IPS-NIHi11 (cell line): ENCODE measurements around the gene HIKESHI.
"Not testable (repeated sequence)": the region's sequence is repeated elsewhere in the genome, so short reads cannot be mapped to it uniquely, and the experiment has no call there.

Experiments
- DNase-seq: peaks from one replicate; pipeline ENCODE4 v3.0.0; 2012; ENCODE audit warnings: mixed read lengths, low spot score

HIKESHI gene

GRCh38 chr11:86292912-86293616, 9.0 kb upstream of the HIKESHI start:
- DNase-seq = no peak

- DNase-seq = no peak
These were observed 8.0 kb upstream of the HIKESHI start for GRCh38 chr11:86294026-86294425.

DNA sequence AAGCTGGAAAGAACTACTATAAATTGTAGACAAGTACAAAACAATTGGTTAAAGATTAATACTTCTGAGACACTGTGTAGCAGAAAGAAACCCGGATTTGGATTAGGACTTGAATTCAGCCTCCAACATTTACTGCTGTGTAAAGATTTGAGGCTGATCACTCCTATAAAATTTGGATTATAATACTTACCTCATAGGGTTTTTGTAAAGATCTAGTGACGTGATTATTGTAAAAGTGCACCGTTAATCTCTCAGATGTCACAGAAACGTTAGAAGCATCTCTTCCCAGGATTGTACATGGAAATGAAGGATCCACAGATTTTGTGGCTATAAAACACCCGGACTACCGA, 323 bp upstream of the HIKESHI start:
- no peak for DNase-seq

GRCh38 chr11:86303257-86303656, 1.2 kb downstream of the HIKESHI start:
- DNase-seq = no peak

GRCh38 chr11:86308710-86309109, 6.7 kb downstream of the HIKESHI start:
- DNase-seq = not testable (repeated sequence)

GRCh38 chr11:86313793-86314192, 11.8 kb downstream of the HIKESHI start:
- DNase-seq = no peak

DNA sequence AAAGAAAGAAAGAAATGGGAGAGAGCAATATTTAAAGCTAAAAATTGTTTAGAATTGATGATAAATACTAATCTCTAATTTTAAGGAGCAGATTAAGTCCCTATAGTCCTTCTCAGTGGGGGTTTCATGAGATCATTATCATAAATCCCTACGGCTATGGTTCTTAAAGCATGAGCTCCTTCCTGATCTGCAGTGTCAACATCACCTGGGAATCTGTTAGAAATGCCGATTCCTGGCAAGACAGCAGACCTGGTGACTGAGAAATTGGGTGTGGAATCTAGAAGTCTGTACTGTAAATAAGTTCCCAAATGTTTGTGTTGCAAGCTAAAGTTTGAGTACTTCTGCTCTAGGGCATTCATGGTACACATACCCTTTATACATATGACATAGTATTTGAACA, 12.6 kb downstream of the HIKESHI start:
- DNase-seq = no peak

DNA sequence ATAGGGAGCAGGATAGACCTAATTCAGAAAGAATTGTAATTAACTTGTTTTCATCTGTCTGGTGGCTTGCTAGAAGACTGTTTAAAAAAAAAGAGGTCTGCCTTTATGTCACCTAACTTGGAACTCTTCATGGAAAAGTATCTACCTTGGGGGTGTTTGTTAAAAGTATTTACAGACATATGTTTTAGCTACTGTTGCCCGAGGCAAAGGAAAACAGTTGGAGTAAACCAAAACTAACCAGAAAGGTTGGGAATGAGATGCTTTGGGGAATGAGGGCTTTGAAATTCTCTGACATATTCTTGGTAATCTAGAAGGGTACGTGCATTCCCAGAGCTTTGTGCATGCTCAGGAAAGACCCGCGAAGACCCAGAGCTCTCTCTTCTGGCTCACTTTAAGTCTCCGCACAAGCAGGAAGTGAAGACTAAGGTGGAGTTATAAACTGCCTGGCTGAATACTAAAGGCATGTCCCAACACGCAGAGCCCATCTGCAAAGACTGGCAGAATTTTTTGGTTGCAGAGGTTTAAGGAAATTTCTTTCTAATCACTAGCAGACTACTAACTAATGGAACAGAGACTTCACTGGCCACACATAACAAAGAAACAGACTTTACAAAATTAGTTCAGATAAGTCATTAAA, 33.2 kb downstream of the HIKESHI start:
- DNase-seq = no peak

DNA sequence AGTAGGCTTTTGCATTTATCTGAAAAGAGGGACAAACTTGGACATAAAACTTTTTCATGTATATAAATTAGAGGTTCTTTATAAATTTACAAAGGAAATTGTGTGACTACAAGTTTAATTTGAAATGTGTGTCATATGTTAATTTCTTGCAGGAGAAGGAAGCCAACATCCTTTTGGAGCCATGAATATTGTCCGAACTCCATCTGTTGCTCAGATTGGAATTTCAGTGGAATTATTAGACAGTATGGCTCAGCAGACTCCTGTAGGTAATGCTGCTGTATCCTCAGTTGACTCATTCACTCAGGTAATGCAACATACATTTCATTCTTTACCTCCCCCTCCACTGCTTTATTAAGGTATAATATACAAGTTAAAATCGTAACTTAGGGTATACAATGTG, 35.2 kb downstream of the HIKESHI start:
- DNase-seq = no peak

GRCh38 chr11:86341382-86341781, 39.3 kb downstream of the HIKESHI start:
- DNase-seq = no peak

- no peak for DNase-seq
These were observed 44.5 kb downstream of the HIKESHI start for GRCh38 chr11:86346513-86346912.

DNA sequence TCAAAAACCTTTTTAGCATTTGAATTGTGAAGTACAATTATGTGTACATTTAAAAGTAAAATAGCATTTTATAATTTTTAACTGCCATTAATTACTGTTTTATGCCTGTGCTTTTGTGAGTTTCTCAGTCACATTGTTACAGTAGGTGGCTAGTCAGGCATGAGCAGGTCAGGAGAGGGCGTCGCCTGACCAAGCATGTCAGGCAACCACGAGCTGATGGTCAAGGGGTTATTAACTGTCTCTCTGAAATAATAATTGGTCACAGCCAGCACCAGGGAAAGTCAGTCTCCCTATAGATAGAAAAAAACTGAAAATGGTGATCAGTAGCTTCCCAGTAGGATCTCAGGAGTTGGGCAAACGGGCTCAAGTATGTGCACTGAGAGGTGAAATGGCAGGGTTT, 53.2 kb downstream of the HIKESHI start:
- no peak for DNase-seq

GRCh38 chr11:86357412-86357811, 55.4 kb downstream of the HIKESHI start:
- peak; percentile 33 for DNase-seq

GRCh38 chr11:86358720-86359119, 56.7 kb downstream of the HIKESHI start:
- DNase-seq = no peak

DNA sequence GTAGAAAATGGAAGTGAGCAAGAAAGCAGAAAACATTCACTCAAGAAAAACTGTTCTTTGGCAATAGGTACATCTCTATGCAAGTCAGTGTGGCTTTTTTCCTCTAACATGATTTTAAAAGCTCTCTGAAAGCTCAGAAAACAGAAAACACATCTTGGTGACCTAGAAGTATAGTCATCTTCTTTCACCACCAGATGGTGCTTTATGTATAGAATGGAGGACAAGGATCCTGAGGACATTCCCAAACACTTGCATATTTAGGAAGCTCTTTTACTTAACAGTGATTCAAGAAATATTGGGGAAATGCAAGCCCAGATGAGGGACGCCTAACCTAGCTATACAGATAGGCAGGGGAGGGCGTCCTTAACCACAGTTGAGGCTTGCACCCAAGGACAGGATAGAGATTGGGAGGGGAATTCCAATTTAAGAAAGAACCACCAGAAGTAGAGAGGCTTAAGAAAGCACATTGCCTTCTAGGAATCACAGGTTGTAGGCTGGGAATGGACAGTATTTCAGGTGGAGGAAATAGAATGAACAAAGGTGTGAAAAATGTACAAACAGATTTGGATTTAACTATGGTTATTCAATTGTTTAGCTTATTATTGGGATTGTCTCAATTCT, 58.8 kb downstream of the HIKESHI start:
- peak; percentile 26 for DNase-seq

GRCh38 chr11:86363424-86363823, 61.4 kb downstream of the HIKESHI start:
- DNase-seq = no peak

DNA sequence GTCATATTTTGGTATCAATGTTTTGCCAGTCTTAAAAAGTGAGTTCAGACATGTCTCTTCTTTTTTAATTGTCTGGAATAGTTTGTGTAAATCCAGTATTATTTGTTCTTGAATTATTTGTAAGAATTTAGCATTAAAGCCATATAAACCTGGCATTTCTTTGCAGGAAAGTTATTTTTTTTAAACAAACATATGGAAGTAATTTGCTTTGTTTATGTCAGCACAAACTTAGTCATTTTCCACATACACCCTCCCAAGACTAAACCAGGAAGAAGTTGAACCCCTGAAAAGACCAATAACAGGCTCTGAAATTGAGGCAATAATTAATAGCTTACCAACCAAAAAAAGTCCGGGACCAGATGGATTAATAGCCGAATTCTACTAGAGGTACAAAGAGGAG, 63.5 kb downstream of the HIKESHI start:
- no peak for DNase-seq

DNA sequence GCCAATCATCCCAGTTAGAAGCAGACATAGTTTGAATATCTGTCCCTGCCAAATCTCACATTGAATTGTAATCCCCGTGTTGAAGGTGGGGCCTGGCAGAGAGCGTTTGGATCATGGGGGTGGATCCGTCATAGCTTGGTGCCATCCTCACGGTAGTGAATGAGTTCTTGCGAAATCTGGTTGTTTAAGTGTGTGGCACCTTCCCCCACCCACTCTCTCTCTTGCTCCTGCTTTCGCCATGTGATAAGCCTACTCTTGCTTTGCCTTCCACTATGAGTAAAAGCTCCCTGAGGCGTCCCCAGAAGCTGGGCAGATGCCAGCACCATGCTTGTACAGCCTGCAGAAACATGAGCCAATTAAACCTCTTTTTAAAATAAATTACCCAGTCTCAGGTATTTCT, 67.6 kb downstream of the HIKESHI start:
- DNase-seq = no peak

DNA sequence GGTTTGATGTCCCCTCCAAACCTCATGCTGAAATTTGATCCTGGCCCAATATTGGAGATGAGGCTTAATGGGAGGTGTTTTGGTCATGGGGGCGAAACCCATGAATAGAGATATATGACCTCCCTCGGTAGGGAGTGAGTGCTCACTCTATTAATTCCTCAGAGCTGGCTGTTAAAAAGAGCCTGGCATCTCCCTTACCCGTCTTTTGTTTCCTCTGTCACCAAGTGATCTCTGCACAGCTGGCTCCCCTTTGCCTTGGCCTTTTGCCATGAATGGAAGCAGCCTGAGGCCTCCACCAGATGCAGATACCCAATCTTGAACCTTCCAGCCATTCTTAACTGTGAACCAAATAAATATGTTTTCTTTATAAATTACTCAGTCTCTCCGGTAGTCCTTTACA, 68.1 kb downstream of the HIKESHI start:
- no peak for DNase-seq

- DNase-seq = no peak
These were observed 69.0 kb downstream of the HIKESHI start for GRCh38 chr11:86370922-86371594.

- DNase-seq = no peak
These were observed 70.0 kb downstream of the HIKESHI start for GRCh38 chr11:86372041-86372440.

DNA sequence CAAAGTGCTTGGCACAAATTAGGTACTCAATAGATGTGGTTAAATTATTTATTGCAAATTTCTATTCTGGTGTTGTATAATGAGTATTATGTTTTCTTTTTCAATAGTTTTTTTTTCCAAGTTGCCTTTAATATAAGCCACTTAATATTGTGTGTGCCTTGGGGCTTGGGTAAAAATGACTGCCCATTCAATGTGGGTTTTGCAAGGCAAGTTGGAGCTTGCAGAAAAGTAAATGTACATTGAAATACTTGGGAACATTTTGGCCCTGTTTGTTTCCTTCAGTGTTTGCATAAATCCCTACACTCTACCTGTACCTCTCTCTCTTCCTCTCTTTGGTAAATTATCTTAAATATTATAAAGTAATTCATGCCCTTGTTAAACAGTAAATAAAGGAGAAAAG, 70.5 kb downstream of the HIKESHI start:
- DNase-seq = no peak

DNA sequence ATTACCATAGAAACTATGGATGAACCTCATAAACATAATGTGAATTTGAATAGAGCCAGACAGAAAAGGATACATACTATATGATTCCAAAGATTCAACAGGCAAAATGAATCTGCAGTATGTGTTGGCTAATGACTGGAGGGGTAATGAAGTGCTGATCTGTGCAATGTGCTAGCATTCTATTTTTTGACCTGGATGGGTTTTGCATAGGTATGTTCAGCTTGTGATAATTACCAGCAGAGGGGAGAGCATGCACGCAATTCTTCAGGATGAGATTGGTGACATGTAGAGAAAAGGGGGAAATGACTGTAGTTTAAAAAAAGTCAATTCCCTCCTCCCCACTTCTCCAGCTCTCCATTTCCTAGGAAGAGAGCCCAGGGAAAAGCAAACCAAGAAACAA, 72.0 kb downstream of the HIKESHI start:
- no peak for DNase-seq
